ENCODE data around the gene KRT76. TPM values are rescaled to one million over a fixed set of nuclear protein-coding genes. Genes with fewer than 3 reads are reported as not detected.

The KRT76 gene
- total RNA-seq: not detected

DNA sequence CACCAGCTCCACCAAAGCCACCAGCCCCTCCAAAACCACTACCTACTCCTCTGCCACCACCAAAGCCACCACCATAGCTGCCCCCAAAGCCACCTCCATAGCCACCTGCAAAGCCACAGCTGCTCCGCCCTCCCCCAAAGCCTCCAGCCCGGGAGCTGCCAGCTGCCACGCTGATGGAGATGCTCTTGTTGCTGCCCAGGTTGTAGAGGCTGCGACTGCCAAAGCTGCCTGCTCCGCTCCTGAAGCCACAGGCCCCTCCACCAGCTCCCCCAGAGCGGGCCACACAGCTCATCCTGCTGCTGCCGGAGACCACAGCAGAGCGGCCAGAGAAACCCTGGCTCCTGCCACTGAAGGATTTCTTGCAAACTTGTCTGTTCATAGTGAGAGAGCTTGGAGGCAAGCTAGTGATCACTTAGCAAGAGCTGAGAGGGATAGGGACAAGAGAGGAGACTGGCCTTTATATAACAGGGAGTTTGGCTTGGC, at the start of gene KRT76:
Gene KRT76, minus strand, starts transcription at position 433 of the 483 bp plus-strand sequence. Its CDS starts 54 bp downstream, at position 379.
- no peaks in the 10 kb centered on the region for H3K36me3 ChIP-seq
- intact Hi-C loops (cut with DNase I): no loop called here
- no peaks in the 10 kb centered on the region for H3K9me3 ChIP-seq
- H3K4me1 ChIP-seq: no peaks in the 10 kb centered on the region
- TF ChIP-seq, protein P1, sequence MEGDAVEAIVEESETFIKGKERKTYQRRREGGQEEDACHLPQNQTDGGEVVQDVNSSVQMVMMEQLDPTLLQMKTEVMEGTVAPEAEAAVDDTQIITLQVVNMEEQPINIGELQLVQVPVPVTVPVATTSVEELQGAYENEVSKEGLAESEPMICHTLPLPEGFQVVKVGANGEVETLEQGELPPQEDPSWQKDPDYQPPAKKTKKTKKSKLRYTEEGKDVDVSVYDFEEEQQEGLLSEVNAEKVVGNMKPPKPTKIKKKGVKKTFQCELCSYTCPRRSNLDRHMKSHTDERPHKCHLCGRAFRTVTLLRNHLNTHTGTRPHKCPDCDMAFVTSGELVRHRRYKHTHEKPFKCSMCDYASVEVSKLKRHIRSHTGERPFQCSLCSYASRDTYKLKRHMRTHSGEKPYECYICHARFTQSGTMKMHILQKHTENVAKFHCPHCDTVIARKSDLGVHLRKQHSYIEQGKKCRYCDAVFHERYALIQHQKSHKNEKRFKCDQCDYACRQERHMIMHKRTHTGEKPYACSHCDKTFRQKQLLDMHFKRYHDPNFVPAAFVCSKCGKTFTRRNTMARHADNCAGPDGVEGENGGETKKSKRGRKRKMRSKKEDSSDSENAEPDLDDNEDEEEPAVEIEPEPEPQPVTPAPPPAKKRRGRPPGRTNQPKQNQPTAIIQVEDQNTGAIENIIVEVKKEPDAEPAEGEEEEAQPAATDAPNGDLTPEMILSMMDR (IDR thresholded peaks at IDR 0.05): no peak
- H3K27ac ChIP-seq: no peak within 1 kb of the TSS
- no peak for DNase-seq
- no peak within 1 kb of the TSS for H3K9ac ChIP-seq (ENCODE audit: low read depth in 2 of 2, low read length in 2 of 2)
- no peaks in the 10 kb centered on the region for H3K27me3 ChIP-seq
- no peak within 1 kb of the TSS for H3K4me3 ChIP-seq

DNA sequence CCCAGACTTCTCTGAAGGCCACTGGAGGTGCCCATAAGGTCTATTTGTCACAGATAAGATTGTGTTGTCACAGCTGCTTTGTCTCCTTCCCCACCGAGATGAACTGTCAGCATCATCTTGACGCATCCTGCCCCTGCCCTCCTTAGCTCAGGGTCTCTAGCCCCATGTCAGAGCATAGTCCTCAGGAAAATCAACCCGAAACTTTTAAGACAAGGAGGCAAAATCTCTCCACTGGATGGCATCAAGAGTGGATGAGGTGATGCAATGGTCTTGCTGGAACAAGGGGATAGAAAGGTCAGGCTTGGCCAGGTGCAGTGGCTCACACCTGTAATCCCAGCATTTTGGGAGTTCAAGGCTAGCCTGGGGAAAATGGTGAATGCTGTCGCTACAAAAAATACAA, 48.8 kb upstream of the KRT76 start:
- H3K4me3 ChIP-seq: no peak overlapping the region
- no peaks in the 10 kb centered on the region for H3K36me3 ChIP-seq
- no peak overlapping the region for H3K27ac ChIP-seq
- TF ChIP-seq, protein P1 (IDR thresholded peaks at IDR 0.05): no peak
- no peaks in the 10 kb centered on the region for H3K9me3 ChIP-seq
- H3K9ac ChIP-seq (ENCODE audit: low read depth in 2 of 2, low read length in 2 of 2): no peak overlapping the region
- H3K4me1 ChIP-seq: no peaks in the 10 kb centered on the region
- intact Hi-C loops (cut with DNase I): no loop called here
- DNase-seq: no peak
- no peaks in the 10 kb centered on the region for H3K27me3 ChIP-seq

DNA sequence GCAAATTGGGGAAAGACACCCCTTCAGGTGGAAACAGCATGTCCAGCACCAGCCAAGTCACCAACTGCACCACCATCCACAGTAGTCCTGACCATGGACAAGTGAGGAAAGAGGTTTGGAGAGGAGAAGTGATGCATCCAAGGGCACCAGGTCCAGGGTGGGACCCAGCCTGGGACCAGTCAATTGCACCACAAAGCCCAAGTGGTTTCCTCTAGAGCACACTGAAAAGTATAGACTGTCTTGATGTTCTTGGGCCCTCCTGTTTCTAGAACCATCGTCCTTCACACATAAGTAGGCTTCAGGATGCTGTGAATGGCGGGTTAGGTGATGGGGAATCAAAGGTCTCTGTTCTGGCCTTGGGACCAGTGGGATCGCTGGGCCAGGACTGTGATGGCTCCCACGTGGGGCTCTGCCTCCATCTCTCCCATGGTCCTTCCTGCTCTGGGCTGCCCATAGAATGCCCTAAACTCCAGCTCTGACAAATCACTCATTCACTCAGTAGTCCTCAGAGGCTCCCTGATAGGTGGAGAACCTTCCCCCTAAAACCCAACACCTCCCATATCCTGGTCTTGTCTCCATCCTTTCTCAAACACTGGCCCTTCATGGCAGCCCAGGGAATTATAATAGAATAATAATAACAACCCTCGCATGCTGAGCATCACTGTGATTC, 47.7 kb upstream of the KRT76 start:
- intact Hi-C loops (cut with DNase I): no loop called here
- H3K27ac ChIP-seq: no peak overlapping the region
- TF ChIP-seq, protein P1 (IDR thresholded peaks at IDR 0.05): no peak
- no peak overlapping the region for H3K9ac ChIP-seq (ENCODE audit: low read depth in 2 of 2, low read length in 2 of 2)
- H3K36me3 ChIP-seq: no peaks in the 10 kb centered on the region
- no peaks in the 10 kb centered on the region for H3K9me3 ChIP-seq
- DNase-seq: no peak
- no peaks in the 10 kb centered on the region for H3K27me3 ChIP-seq
- H3K4me3 ChIP-seq: no peak overlapping the region
- H3K4me1 ChIP-seq: no peaks in the 10 kb centered on the region

DNA sequence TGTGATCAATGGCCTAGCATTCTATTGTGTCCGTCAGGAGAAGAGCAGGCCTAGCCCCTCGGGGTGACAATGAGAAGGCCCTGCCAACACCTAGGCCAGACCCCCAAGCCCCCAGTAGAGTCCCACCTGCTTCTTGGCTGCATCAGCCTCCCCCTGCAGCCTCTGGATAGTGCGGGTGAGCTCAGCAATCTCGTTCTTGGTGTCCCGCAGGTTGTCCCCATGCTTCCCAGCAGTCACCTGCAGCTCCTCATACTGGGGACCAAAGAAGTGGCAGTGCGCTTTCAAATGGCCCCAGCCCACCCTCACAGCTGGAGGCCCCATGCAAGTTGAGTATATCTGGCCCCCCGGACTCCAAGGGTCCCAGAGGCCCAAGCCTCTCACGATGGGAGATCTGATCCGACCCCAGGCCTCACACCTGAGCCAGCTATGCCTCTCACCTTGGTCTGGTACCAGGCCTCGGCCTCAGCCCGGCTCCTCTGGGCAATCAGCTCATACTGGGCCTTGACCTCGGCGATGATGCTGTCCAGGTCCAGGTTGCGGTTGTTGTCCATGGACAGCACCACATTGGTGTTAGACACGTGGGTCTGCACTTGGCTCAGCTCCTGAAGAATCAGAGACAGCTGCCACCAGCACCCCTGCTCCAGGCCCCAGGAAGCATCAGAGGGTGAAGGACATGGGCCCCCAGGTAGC, 46.8 kb upstream of the KRT76 start:
- Histone ChIP-seq H3K27me3 (no peaks in the 10 kb centered on the region), H3K9me3 (no peaks in the 10 kb centered on the region), H3K4me1 (no peaks in the 10 kb centered on the region), H3K27ac (no peak overlapping the region), H3K4me3 (no peak overlapping the region), H3K36me3 (no peaks in the 10 kb centered on the region), H3K9ac (ENCODE audit: low read depth in 2 of 2, low read length in 2 of 2) (no peak overlapping the region)
- TF ChIP-seq, protein P1 (IDR thresholded peaks at IDR 0.05): no peak
- DNase-seq: no peak
- intact Hi-C loops (cut with DNase I): no loop called here

DNA sequence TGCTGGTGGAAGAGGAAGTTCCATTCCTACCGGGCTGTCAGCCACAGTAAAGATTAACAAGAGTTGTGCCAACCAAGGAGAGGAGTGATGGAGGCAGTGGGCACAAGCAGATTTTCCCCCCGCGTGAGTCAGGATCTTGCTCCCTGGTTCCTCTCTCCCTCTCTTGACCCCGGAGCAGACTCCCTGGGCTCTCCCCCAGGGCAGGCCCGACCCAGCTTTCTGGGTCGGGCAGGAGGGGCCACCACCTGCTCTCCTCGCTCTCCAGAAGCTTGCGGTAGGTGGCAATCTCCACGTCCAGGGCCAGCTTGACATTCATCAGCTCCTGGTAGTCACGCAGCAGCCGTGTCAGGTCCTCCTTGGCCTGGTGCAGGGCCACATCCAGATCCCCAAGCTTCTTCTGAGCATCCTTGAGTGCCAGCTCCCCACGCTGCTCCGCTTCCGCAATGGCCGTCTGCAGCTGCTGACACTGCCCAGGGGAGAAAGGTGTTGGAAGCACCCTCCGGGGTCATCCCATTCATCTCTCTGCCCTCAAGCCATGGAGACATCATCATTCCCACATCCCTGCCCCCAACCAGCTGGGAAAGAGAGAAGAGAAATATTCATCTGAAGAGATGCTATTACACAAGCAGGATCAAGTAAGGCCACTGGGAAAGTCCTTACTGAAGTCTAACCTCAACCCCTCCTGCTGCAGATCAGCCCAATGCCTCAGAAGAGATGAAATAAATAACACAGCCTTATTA, 45.8 kb upstream of the KRT76 start:
- Histone ChIP-seq H3K4me1 (no peaks in the 10 kb centered on the region), H3K27me3 (no peaks in the 10 kb centered on the region), H3K27ac (no peak overlapping the region), H3K9ac (ENCODE audit: low read depth in 2 of 2, low read length in 2 of 2) (no peak overlapping the region), H3K9me3 (no peaks in the 10 kb centered on the region), H3K36me3 (no peaks in the 10 kb centered on the region), H3K4me3 (no peak overlapping the region)
- TF ChIP-seq, protein P1 (IDR thresholded peaks at IDR 0.05): no peak
- intact Hi-C loops (cut with DNase I): no loop called here
- DNase-seq: no peak
